Activated CD4-positive, alpha-beta memory T cell treated with anti-CD3 and anti-CD28 coated beads, Interleukin-2, amount 10 ng/mL, durations not matched to agents 7 days and 5 days (primary cell): ENCODE data around the gene TBRG4. TPM values are rescaled to one million over a fixed set of nuclear protein-coding genes. Genes with fewer than 3 reads are reported as not detected.

Experiments
- CTCF ChIA-PET: fragments of 350-600 bp; sonication (Branson Sonifier 250); formaldehyde crosslinking; loops from one replicate; lab custom pipeline; 2021; ENCODE audit warnings: antibody characterized with exemption, inconsistent platforms; lab: Charles Lee
- POLR2A ChIA-PET: fragments of 350-600 bp; sonication (Branson Sonifier 250); formaldehyde crosslinking; loops from one replicate; lab custom pipeline; 2021; ENCODE audit warnings: antibody characterized with exemption; lab: Charles Lee
- DNase-seq: peaks from one replicate; pipeline ENCODE4 v3.0.0-alpha.2; 2020
- H3K27ac Mint-ChIP-seq: one replicate; pipeline ENCODE4 v1.8.0; 2021; ENCODE audit warnings: mild to moderate bottlenecking, mixed read lengths
- H3K27me3 Mint-ChIP-seq: one replicate; pipeline ENCODE4 v1.8.0; 2021; ENCODE audit warnings: mixed read lengths
- H3K36me3 Mint-ChIP-seq: one replicate; pipeline ENCODE4 v1.8.0; 2021; ENCODE audit warnings: low read depth, mixed read lengths
- H3K4me1 Mint-ChIP-seq: one replicate; pipeline ENCODE4 v1.8.0; 2021; ENCODE audit warnings: mixed read lengths
- H3K4me3 Mint-ChIP-seq: one replicate; pipeline ENCODE4 v1.8.0; 2021; ENCODE audit warnings: mild to moderate bottlenecking, mixed read lengths
- H3K9me3 Mint-ChIP-seq: one replicate; pipeline ENCODE4 v1.8.0; 2021; ENCODE audit warnings: mixed read lengths
- total RNA-seq, 2 experiments: library from RNA; stranded (reverse); gene quantifications; one replicate each; pipeline ENCODE4 v1.2.3, GENCODE V29; 2021

Gene TBRG4
- total RNA-seq, 2 experiments from 2014 or later: 98.8 to 103 TPM

DNA sequence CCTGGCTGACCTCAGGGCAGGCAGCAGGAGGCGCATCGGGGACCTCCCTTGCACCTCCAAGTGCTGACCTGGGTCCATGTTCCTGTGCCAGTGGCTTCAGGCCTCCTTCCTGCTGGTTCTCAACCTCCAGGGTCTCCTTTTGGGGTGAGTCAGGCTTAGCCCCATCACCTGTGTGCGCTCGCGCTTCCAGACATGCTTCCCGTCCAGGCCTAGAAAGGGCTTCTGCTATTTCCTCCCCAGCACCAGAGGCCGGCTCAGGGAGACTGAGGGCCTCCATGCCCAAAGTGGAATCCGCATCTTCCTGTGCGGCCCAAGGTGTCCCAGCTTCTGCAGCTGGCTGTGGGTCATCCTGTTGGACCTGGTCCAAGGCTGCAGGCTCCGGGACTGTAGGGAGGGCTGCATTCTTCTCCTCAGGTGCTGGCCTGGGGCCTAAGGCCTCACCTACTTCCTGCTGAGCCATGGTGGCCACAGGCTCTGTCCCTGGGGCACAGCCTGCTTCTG, 28.6 kb downstream of the TBRG4 start:
- no peak for DNase-seq
- Mint-ChIP-seq H3K4me3 (no peak overlapping the region), H3K36me3 (peaks cover under 1% of the 10 kb centered on the region), H3K27ac (no peak overlapping the region), H3K9me3 (no peaks in the 10 kb centered on the region), H3K27me3 (peaks cover 2% of the 10 kb centered on the region), H3K4me1 (peaks cover 3% of the 10 kb centered on the region)
- CTCF ChIA-PET: no interaction called here
- POLR2A ChIA-PET: no interaction called here

GRCh38 chr7:45082031-45082830, 29.3 kb downstream of the TBRG4 start:
- CTCF ChIA-PET: interaction anchor here (1.2 kb wide), 1 partner anchor 109 kb away, joined by 3 read pairs; no protein-coding TSS in a partner anchor
- Mint-ChIP-seq H3K4me3 (no peak overlapping the region), H3K27ac (no peak overlapping the region)

GRCh38 chr7:45081670-45081974, 29.9 kb downstream of the TBRG4 start:
- Mint-ChIP-seq H3K27ac (no peak overlapping the region), H3K4me1 (peaks cover 3% of the 10 kb centered on the region), H3K36me3 (peaks cover 9% of the 10 kb centered on the region), H3K4me3 (no peak overlapping the region), H3K9me3 (no peaks in the 10 kb centered on the region), H3K27me3 (no peaks in the 10 kb centered on the region)
- POLR2A ChIA-PET: interaction anchor here (1.1 to 2.3 kb wide), 3 partner anchors 10 to 54 kb away, joined by 3 to 13 read pairs (median 6); no protein-coding TSS in a partner anchor
- CTCF ChIA-PET: interaction anchor here (1.0 to 1.2 kb wide), 2 partner anchors 54 to 108 kb away, joined by 3 to 7 read pairs; no protein-coding TSS in a partner anchor
- no peak for DNase-seq

More at GRCh38 chr7:45082031-45082830, 29.3 kb downstream of the TBRG4 start:
- Mint-ChIP-seq H3K36me3 (peaks cover 4% of the 10 kb centered on the region), H3K9me3 (no peaks in the 10 kb centered on the region), H3K27me3 (no peaks in the 10 kb centered on the region), H3K4me1 (peaks cover 3% of the 10 kb centered on the region)
- DNase-seq: no peak
- POLR2A ChIA-PET: interaction anchor here (1.1 to 2.3 kb wide), 2 partner anchors 11 to 41 kb away, joined by 3 to 6 read pairs; no protein-coding TSS in a partner anchor

DNA sequence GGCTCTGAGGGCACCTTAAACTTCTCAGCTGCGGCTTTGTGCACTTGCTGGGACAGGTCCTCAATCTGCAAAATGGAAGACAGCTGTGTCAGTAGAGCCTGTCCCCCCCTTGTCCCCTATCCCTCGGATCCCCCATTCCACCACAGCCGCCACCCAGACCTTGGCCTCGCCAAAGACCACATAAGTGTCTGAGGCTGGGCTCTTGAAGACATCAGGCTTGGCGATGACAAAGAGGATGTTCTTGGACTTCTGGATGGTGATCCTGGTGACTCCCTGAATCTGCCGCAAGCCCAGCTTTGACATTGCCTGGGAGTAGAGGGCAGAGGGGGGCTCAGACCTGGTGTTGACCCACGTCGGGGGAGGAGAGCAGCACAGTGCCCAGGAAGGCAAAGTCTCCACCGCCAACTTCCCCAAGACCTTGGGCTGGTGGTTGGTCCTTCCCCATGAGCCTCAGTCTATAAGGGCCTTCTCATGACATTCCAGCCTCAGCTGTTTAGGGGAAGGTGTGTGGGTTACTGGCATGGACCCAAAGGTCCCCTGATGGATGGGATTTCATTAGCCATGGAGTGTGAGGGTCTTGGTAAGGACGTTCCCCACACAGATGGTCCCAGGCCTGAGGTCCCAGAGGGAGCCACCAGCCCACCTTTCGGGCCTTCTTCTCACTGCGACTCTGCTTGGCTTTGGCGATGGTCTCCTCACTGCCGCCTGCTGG, 30.4 kb downstream of the TBRG4 start:
- Mint-ChIP-seq H3K9me3 (no peaks in the 10 kb centered on the region), H3K4me3 (no peak overlapping the region), H3K36me3 (peaks cover 11% of the 10 kb centered on the region), H3K27me3 (no peaks in the 10 kb centered on the region), H3K27ac (no peak overlapping the region), H3K4me1 (peaks cover 4% of the 10 kb centered on the region)
- ChIA-PET CTCF (interaction anchor here (1.0 to 1.2 kb wide), 3 partner anchors 47 to 107 kb away, joined by 3 to 7 read pairs (median 3); no protein-coding TSS in a partner anchor), POLR2A (interaction anchor here (1.0 to 2.3 kb wide), 5 partner anchors 10 to 55 kb away, joined by 3 to 13 read pairs (median 3); no protein-coding TSS in a partner anchor)
- DNase-seq: no peak

GRCh38 chr7:45080265-45080957, 31.1 kb downstream of the TBRG4 start:
- Mint-ChIP-seq H3K27ac (no peak overlapping the region), H3K36me3 (peaks cover 16% of the 10 kb centered on the region), H3K9me3 (no peaks in the 10 kb centered on the region), H3K4me1 (peaks cover 4% of the 10 kb centered on the region), H3K27me3 (no peaks in the 10 kb centered on the region), H3K4me3 (no peak overlapping the region)
- POLR2A ChIA-PET: interaction anchor here (1.0 to 2.3 kb wide), 4 partner anchors 30 to 55 kb away, joined by 3 to 13 read pairs (median 4); no protein-coding TSS in a partner anchor
- CTCF ChIA-PET: interaction anchor here (1.2 kb wide), 2 partner anchors 48 to 107 kb away, joined by 3 read pairs; no protein-coding TSS in a partner anchor
- DNase-seq: no peak

DNA sequence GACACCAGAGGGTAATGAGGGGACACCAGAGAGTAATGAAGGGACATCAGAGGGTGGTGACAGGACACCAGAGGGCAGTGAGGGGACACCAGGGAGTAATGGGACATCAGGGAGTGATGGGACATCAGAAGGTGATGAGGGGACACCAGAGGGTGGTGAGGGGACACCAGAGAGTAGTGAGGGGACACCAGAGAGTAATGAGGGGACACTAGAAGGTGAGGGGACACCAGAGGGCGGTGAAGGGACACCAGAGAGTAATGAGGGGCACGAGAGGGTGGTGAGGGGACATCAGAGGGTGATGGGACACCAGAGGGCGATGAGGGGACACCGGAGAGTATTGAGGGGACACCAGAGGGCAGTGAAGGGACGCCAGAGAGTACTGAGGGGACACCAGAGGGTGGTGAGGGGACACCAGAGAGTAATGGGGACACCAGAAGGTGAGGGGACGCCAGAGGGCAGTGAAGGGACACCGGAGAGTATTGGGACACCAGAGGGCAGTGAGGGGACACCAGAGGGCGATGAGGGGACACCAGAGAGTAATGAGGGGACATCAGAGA, 33.3 kb downstream of the TBRG4 start:
- DNase-seq: no peak
- H3K27me3 Mint-ChIP-seq: no peaks in the 10 kb centered on the region
- peaks cover 34% of the 10 kb centered on the region for H3K36me3 Mint-ChIP-seq
- H3K4me3 Mint-ChIP-seq: no peak overlapping the region
- ChIA-PET POLR2A (no interaction called here), CTCF (no interaction called here)
- peaks cover 5% of the 10 kb centered on the region for H3K4me1 Mint-ChIP-seq
- peak overlapping the region; percentile 42 for H3K27ac Mint-ChIP-seq
- H3K9me3 Mint-ChIP-seq: no peaks in the 10 kb centered on the region

- H3K4me3 Mint-ChIP-seq: no peak overlapping the region
- no peaks in the 10 kb centered on the region for H3K9me3 Mint-ChIP-seq
- ChIA-PET POLR2A (interaction anchor here (1.1 kb wide), 1 partner anchor 9 kb away, joined by 3 read pairs; no protein-coding TSS in a partner anchor), CTCF (interaction anchor here (1.2 kb wide), 1 partner anchor 59 kb away, joined by 3 read pairs; no protein-coding TSS in a partner anchor)
- no peak for DNase-seq
- H3K27ac Mint-ChIP-seq: no peak overlapping the region
- H3K27me3 Mint-ChIP-seq: no peaks in the 10 kb centered on the region
- H3K36me3 Mint-ChIP-seq: peaks cover 41% of the 10 kb centered on the region
- peaks cover 7% of the 10 kb centered on the region for H3K4me1 Mint-ChIP-seq
Observed at GRCh38 chr7:45077579-45077978, 33.9 kb downstream of the TBRG4 start.

DNA sequence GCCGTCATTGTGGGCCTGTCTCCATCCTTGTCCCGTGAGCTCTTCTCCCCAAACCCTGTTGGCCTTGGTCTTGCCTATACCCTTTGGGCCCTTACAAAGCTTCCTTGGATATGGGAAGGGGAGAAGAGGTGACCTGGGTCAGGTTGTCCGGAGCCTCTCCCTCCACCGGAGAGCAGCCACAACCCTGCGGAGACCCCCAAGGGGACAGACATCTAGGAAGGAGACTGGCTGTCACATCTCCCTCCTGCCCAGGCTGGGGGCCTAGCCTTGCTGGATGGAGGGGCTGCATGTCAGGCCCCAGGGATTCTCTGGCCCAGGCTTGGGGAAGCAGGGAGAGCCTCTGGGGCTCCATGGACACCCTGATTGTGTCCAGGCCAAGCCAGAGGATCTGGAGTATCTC, 34.6 kb downstream of the TBRG4 start:
- no peak overlapping the region for H3K27ac Mint-ChIP-seq
- peaks cover 46% of the 10 kb centered on the region for H3K36me3 Mint-ChIP-seq
- ChIA-PET POLR2A (interaction anchor here (1.1 kb wide), 1 partner anchor 10 kb away, joined by 3 read pairs; no protein-coding TSS in a partner anchor), CTCF (interaction anchor here (1.2 kb wide), 1 partner anchor 60 kb away, joined by 3 read pairs; no protein-coding TSS in a partner anchor)
- no peaks in the 10 kb centered on the region for H3K9me3 Mint-ChIP-seq
- H3K27me3 Mint-ChIP-seq: no peaks in the 10 kb centered on the region
- no peak for DNase-seq
- H3K4me1 Mint-ChIP-seq: peaks cover 7% of the 10 kb centered on the region
- no peak overlapping the region for H3K4me3 Mint-ChIP-seq

GRCh38 chr7:45075871-45076796, 35.4 kb downstream of the TBRG4 start:
- ChIA-PET CTCF (no interaction called here), POLR2A (interaction anchor here (1.1 kb wide), 2 partner anchors 11 to 35 kb away, joined by 3 read pairs; no protein-coding TSS in a partner anchor)
- Mint-ChIP-seq H3K27me3 (no peaks in the 10 kb centered on the region), H3K4me3 (no peak overlapping the region), H3K9me3 (no peaks in the 10 kb centered on the region), H3K4me1 (peaks cover 7% of the 10 kb centered on the region), H3K27ac (no peak overlapping the region), H3K36me3 (peaks cover 52% of the 10 kb centered on the region)
- no peak for DNase-seq

DNA sequence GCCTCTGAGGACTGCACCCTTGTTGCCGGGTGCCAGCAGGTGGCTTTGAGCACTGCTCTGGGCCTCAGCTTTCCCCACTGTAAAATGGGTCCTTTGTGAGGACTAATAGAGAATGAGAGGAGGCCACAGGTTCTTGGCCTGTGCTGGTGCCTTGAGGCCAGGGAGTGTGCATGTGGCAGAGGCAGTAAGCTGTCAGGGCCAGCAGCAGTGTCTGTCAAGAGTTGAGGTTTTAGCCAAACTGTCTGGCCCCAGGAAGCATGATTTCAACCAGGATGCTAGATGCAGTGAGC, 36.2 kb downstream of the TBRG4 start:
- Mint-ChIP-seq H3K36me3 (peaks cover 55% of the 10 kb centered on the region), H3K27ac (no peak overlapping the region), H3K4me1 (peaks cover 7% of the 10 kb centered on the region), H3K9me3 (no peaks in the 10 kb centered on the region), H3K27me3 (no peaks in the 10 kb centered on the region), H3K4me3 (no peak overlapping the region)
- DNase-seq: no peak
- ChIA-PET POLR2A (interaction anchor here (1.1 kb wide), 1 partner anchor 36 kb away, joined by 3 read pairs; no protein-coding TSS in a partner anchor), CTCF (no interaction called here)

DNA sequence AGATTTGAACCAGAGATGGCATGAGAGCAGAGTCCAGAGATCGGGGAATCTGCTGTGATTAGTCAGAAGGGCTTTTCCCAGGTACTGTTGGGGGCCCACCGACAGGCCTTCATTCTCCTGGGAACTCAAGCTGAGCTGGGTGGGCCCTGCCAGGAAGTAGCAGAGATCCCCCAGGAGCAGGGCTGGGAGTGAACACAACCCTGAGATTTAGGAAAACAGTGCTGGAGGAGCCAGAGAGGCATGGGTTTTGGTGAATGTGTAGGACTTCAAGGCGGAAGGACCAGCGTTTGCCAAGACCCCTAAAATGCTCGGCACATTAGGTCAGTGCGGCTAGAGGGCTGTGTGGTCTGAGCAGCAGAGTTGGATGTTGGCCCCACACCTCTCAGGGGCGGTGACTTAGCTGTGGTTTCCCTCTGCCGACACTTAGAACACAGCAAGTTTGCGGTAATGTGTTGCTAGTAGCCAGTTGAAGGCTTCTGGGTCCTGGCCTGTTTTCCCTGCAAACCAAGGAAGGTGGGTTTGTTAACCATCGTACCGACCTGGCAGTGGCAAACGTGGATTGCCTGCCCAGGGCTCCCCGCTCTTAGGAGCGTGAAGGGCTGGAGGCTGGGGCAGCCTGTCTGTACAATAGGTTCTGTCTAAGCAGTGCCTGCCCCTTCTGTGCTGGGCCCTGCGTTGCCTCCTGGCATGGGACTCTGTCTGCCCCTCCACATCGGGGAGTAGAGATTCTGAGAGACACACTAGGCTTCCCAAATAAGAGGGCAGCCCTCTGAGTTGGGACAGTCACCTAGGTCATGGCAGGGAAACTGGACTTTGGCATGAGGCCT, 36.8 kb downstream of the TBRG4 start:
- CTCF ChIA-PET: no interaction called here
- Mint-ChIP-seq H3K9me3 (no peaks in the 10 kb centered on the region), H3K36me3 (peaks cover 60% of the 10 kb centered on the region), H3K4me1 (peaks cover 5% of the 10 kb centered on the region), H3K4me3 (no peak overlapping the region), H3K27ac (no peak overlapping the region), H3K27me3 (no peaks in the 10 kb centered on the region)
- POLR2A ChIA-PET: no interaction called here
- DNase-seq: no peak
